NCI-H345 treated with DMSO at 0.1 percent for 48 hours (cell line): ENCODE results near the gene SSC5D.
"Not testable (repeated sequence)": the region's sequence is repeated elsewhere in the genome, so short reads cannot be mapped to it uniquely, and the experiment has no call there.

Source experiments
- DNase-seq: peaks from one replicate; lab custom pipeline; 2025; ENCODE audit not compliant: unreplicated experiment; lab: John Stamatoyannopoulos, UW

SSC5D gene

GRCh38 chr19:55486043-55486970 lies 1.9 kb upstream of the SSC5D start:
- no peak for DNase-seq

DNA sequence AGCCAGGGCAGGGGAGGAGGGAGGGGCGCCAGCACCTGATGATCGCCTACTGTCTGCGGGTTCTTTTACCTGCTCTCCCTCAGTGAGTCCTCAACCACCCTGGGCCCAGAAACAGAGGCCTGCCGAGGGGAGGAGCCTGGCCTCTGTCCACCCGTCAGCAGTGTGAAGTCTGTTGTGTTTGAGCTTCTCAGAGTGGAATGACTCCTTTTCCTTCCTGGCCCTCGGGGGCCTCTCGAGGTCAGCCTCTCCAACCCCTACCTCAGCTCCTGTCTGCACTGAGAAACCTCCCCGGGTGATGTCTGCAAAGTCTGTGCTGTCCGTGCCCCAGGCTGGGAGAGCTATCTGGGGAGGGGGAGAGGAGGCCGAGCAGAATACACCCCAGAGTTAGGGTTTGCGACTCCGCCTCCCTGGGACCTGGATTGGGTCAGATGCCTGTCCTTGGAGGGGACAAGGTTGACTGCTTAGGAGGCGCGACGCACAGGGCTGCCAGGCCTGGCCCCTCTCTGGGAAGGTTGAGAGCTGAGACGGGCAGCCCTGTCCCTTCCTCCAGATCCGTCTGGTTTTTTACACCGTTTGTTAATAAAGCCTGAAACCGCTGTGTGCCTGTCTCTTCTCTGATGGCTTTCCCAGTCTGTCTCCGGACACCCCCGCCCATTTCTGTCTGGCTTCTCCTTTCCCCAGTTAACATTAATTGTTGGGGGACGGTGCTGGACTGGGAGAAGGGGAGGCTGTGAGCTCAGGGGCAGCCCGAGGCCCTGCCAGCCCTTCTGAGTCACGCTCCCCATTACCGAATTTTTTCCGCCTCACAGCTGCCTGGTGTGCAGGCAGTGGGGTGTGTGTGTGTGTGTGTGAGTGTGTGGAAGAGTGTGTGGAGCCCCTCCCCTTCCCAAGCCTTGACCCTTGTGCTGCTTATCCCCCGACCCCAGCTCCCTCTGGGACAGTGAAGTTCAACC lies 989 bp upstream of the SSC5D start:
- no peak for DNase-seq

GRCh38 chr19:55488986-55489710 lies 912 bp downstream of the SSC5D start:
- DNase-seq: no peak

GRCh38 chr19:55489711-55490477 lies 1.7 kb downstream of the SSC5D start:
- DNase-seq: no peak

DNA sequence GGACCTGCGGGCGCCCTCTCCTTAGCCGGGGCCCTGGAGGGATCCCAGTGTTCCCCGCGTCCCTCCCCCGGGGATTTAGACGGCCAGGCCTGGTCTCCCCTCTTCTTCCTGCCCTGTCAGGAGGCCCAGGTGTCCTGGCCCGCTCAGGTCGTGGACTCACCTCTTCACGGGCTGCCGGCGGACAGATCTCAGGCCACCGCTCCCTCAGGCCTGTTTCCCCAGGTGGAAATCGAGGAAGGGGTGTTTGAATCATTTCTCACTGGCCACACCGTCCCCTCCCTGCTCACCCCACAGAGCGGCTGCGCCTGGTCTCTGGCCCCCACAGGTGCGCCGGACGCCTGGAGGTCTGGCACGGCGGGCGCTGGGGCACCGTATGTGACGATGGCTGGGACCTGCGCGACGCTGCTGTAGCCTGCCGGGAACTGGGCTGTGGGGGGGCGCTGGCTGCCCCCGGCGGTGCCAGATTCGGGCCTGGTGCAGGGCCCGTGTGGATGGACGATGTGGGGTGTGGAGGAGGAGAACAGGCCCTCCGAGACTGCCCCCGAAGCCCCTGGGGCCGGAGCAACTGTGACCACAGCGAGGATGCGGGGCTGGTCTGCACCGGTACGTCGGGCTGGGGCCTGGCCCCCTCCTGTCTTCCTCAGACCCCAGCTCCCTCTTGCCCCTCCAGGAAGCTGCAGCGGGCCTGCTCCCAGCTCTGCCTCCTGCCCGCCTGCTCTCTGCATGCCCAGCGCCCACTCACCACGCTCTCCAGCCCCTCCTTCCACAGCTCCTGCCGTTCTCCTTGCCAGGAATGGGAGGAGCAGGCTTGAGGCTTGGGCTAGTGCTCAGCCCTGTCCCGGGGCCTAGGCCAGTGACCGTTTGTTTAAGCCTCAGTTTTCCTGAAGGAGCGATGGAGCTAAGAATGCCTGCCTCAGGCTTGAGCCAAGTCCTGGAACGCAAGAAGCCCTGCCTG lies 2.5 kb downstream of the SSC5D start:
- DNase-seq: no peak

GRCh38 chr19:55491546-55492360 lies 3.5 kb downstream of the SSC5D start:
- DNase-seq: no peak

DNA sequence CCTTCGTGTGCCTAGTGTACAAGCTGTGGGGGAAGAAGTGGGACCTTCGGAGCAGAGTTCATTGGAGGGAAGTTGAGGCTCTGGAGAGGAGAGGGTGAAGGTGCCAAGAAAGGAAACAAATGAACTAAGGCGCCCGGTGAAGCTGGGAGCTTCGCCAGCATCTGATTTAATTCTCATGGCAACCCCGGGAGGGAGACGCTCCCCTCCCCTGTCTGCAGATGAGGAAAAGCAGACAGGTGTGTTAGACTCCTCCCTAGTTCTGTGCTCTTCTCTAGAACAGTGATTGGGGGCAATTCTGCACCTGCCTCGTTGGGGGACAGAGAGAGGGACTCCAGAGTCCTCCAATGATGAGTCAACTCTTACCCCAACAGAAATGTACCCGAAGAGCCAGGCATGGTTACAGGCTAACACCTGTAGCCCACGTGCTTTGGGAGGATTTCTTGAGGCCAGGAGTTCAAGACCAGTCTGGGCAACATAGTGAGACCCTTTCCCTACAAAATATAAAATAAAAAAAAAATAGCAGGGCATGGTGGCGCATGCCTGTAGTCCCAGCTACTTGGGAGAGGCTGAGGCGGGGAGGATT lies 4.2 kb downstream of the SSC5D start:
- no peak for DNase-seq

DNA sequence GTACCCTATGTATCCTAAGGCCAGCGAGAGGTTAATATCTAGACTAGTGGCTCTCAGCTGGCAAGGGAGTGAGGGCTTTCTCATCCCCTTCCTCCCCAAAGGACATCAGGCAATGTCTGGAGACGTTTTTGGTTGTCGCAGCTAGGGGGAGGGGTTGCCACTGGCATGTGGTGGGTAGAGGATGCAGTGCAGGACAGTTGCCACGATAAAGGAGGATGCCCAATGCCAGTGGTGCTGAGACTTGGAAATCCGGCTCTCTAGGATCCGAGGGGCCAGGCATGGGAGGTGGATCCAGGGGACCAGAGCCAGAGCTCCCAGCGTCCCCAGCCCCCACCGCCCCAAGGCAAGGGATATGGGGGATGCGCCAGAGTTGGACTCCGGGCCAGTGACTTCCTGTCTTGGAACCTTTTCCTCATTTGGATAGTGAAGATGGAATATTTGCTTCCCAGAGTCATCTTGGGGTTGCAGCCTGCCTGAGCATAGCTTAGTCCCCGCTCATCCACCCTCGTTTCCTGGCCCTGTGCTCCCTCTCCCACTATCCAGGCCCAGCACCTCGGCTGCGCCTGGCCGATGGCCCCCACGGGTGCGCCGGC lies 4.9 kb downstream of the SSC5D start:
- DNase-seq: no peak

GRCh38 chr19:55493645-55494171 lies 5.5 kb downstream of the SSC5D start:
- no peak for DNase-seq

DNA sequence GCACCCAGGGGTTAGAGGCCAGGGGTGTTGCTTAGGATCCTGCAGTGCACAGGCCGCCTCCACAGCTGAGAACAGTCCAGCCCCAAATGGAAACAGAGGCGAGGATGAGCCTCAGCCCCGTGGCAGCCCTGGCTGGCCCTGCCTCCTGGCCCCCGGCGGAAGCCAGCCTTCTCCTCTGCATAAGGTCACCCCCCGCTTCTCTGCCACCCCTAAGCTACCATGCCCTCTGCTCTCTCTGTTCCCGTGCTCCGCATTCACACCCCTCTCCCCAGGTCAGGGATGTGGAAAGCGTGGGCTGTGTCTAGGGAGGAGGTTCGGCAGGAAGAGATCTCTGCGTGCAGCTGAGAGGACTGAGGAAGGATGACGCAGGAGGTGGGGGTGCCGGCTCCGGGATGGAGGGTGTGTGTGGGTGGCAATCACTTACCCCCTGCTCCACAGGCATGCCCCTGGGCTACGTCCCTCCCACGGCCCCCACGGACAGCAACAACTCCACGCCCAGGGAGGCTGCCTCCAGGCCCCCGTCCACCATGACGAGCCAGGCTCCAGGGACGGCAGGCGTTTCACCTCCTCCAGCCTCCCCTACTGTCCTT lies 6.0 kb downstream of the SSC5D start:
- no peak for DNase-seq

DNA sequence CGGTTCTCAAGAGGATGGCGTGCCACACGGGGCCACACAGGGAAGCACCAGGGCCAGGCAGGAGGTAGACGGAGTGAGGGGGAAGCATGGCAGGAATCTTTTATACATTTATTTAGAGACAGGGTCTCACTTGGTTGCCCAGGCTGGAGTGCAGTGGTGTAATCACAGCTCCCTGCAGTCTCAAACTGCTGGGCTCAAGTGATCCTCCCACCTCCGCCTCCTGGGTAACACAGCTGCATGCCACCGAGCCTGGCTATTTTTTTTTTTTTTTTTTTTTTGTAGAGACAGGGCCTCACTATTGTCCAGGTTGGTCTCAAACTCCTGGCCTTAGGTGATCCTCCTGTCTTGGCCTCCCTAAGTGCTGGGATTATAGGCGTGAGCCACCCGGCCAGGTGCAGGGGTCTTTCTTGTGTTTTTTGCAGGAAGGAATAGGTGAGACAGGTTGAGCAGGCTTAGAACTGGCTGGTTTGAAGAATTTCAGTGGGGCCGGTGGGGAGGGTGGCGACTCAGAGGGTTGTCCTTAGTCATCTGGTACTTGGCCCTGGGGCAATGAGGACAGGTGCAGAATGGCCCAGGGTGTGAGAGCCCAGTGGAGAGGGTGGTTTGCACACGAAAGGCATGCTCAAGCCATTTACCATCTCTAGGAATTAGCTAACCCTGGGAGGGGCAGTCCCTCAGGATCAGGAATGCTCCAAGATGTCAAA lies 7.6 kb downstream of the SSC5D start:
- no peak for DNase-seq

GRCh38 chr19:55496820-55497219 lies 8.6 kb downstream of the SSC5D start:
- DNase-seq: not testable (repeated sequence)

DNA sequence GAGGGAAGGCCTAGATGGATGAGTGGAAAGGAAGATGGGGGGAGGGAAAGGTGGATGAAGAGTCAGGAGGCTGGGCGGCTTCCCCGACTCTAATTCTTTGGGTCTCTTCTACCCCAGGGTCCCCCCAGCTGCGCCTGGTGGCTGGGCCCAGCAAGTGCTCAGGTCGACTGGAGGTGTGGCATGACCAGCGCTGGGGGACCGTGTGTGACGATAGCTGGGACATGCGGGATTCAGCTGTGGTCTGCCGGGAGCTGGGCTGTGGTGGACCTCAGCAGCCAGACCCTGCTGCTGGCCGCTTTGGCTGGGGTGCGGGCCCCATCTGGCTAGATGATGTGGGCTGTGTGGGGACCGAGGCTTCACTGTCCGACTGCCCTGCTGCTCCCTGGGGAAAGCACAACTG lies 9.5 kb downstream of the SSC5D start:
- DNase-seq: no peak

- DNase-seq: no peak
Measured at GRCh38 chr19:55498246-55498840, 10.1 kb downstream of the SSC5D start.

- no peak for DNase-seq
Measured at GRCh38 chr19:55500368-55500952, 12.2 kb downstream of the SSC5D start.
